Naive thymus-derived CD4-positive, alpha-beta T cell (primary cell): ENCODE results near the gene SOWAHB. TPM values are rescaled to one million over a fixed set of nuclear protein-coding genes. Genes with fewer than 3 reads are reported as not detected.

ENCODE experiments used
- ATAC-seq: fragments of 150-1000 bp; cut with Tn5 transposase; 2 replicates; pipeline ENCODE4 v1.10.0; 2021; ENCODE audit warnings: mild to moderate bottlenecking, moderate library complexity
- CTCF ChIA-PET: fragments of 350-600 bp; sonication (Branson Sonifier 250); formaldehyde crosslinking; loops from one replicate; lab custom pipeline; 2021; ENCODE audit warnings: antibody characterized with exemption; lab: Charles Lee
- POLR2A ChIA-PET: fragments of 350-600 bp; sonication (Branson Sonifier 250); formaldehyde crosslinking; loops from one replicate; lab custom pipeline; 2021; ENCODE audit warnings: antibody characterized with exemption, inconsistent platforms; lab: Charles Lee
- DNase-seq, 9 donors: peaks; one replicate each; pipeline versions ENCODE4 v3.0.0 to v3.0.0-alpha.2; 2020 to 2022; ENCODE audit warnings: mixed read lengths in 1 of 9
- H3K27ac ChIP-seq: one replicate; pipeline ENCODE4 v1.7.0; 2013; ENCODE audit warnings: mild to moderate bottlenecking, low read depth, low read length, moderate library complexity
- H3K27me3 ChIP-seq, 2 donors: one replicate each; pipeline ENCODE4 v1.7.0; 2013; ENCODE audit warnings: low read length in 2 of 2, mild to moderate bottlenecking in 2 of 2, moderate library complexity in 2 of 2; ENCODE audit not compliant: control insufficient read depth in 2 of 2, insufficient read depth in 2 of 2
- H3K36me3 ChIP-seq, 3 experiments: 1 replicate in 2 of 3; 2 replicates in 1 of 3; pipeline ENCODE4 v1.7.0; 2013; ENCODE audit warnings: low read length in 3 of 3, mild to moderate bottlenecking in 3 of 3, moderate library complexity in 1 of 3; ENCODE audit not compliant: insufficient read depth in 3 of 3, control insufficient read depth in 2 of 3
- H3K4me1 ChIP-seq, 2 donors: one replicate each; pipeline ENCODE4 v1.7.0; 2013; ENCODE audit warnings: low read length in 2 of 2, mild to moderate bottlenecking in 2 of 2, moderate library complexity in 1 of 2; ENCODE audit not compliant: control insufficient read depth in 2 of 2, insufficient read depth in 2 of 2
- H3K4me3 ChIP-seq: 2 replicates; pipeline ENCODE4 v1.7.0; 2013; ENCODE audit warnings: mild to moderate bottlenecking, low read length
- H3K9me3 ChIP-seq, 3 experiments: 1 replicate in 2 of 3; 2 replicates in 1 of 3; pipeline ENCODE4 v1.7.0; 2013; ENCODE audit warnings: low read length in 3 of 3; ENCODE audit not compliant: control insufficient read depth in 2 of 3
- H3K27ac Mint-ChIP-seq, 9 donors: one replicate each; pipeline ENCODE4 v1.8.0; 2020 to 2022; ENCODE audit warnings: mixed read lengths in 9 of 9, mild to moderate bottlenecking in 8 of 9, moderate library complexity in 5 of 9, inconsistent platforms in 2 of 9
- H3K27me3 Mint-ChIP-seq, 5 donors: one replicate each; pipeline ENCODE4 v1.8.0; 2021 to 2022; ENCODE audit warnings: mixed read lengths in 5 of 5, mild to moderate bottlenecking in 1 of 5
- H3K36me3 Mint-ChIP-seq, 5 donors: one replicate each; pipeline ENCODE4 v1.8.0; 2020 to 2022; ENCODE audit warnings: mixed read lengths in 5 of 5, mild to moderate bottlenecking in 3 of 5, inconsistent platforms in 1 of 5
- H3K4me1 Mint-ChIP-seq, 7 donors: one replicate each; pipeline ENCODE4 v1.8.0; 2020 to 2022; ENCODE audit warnings: mixed read lengths in 7 of 7, mild to moderate bottlenecking in 3 of 7, inconsistent platforms in 1 of 7
- H3K4me3 Mint-ChIP-seq, 10 donors: one replicate each; pipeline ENCODE4 v1.8.0; 2020 to 2022; ENCODE audit warnings: mild to moderate bottlenecking in 10 of 10, mixed read lengths in 10 of 10, moderate library complexity in 6 of 10, inconsistent platforms in 2 of 10
- H3K9me3 Mint-ChIP-seq, 11 donors: one replicate each; pipeline ENCODE4 v1.8.0; 2020 to 2022; ENCODE audit warnings: mixed read lengths in 11 of 11, mild to moderate bottlenecking in 4 of 11, inconsistent platforms in 1 of 11, moderate library complexity in 1 of 11
- intact Hi-C, 2 donors: fragments of 100-400 bp; cut with micrococcal nuclease; formaldehyde crosslinking; loops; one replicate each; pipeline ENCODE4 v1.15.1; 2023
- polyA plus RNA-seq, 2 donors: library from polyadenylated mRNA; unstranded; fragments of 300-500 nt; fragmentation: Illumina TruSeq; gene quantifications; one replicate each; pipeline ENCODE4 v1.2.3, GENCODE V29; 2021
- total RNA-seq, 6 experiments: library from RNA in 5 of 6; stranded (reverse) in 5 of 6; gene quantifications; 1 replicate in 5 of 6; 2 replicates in 1 of 6; pipeline ENCODE4 v1.2.3 and lab custom pipeline; 2021 to 2026

Gene SOWAHB
- total and polyA plus RNA-seq, 7 experiments from 2014 or later = 0.05 TPM; not detected in 6

- Histone ChIP-seq H3K27me3 (no peaks in the 10 kb centered on the region), H3K27ac (no peak overlapping the region), H3K4me3 (no peak overlapping the region), H3K36me3 (no peaks in the 10 kb centered on the region), H3K4me1 (no peaks in the 10 kb centered on the region), H3K9me3 (no peaks in the 10 kb centered on the region)
- DNase-seq (no peak), ATAC-seq (no peak)
- ChIA-PET POLR2A (no interaction called here), CTCF (no interaction called here)
- Mint-ChIP-seq H3K27me3 (peaks cover 0 to 7% (median 0%) of the 10 kb centered on the region in 5 donors), H3K9me3 (peaks cover 0 to 6% (median 0%) of the 10 kb centered on the region in 11 donors), H3K4me3 (no peak overlapping the region), H3K36me3 (peaks cover 0 to 3% (median 0%) of the 10 kb centered on the region in 5 donors), H3K4me1 (peaks cover 0 to 4% (median 0%) of the 10 kb centered on the region in 7 donors), H3K27ac (no peak overlapping the region)
- intact Hi-C loops = no loop called here
Observed at GRCh38 chr4:76867377-76867776, 30.6 kb downstream of the SOWAHB start.

- POLR2A ChIA-PET = no interaction called here
- H3K27me3 ChIP-seq = no peaks in the 10 kb centered on the region
- H3K27ac Mint-ChIP-seq = no peak overlapping the region
Observed at GRCh38 chr4:76866641-76867040, 31.3 kb downstream of the SOWAHB start.

GRCh38 chr4:76858319-76858718 is 39.6 kb downstream of the SOWAHB start:
- H3K9me3 Mint-ChIP-seq = peaks cover 0 to 3% (median 0%) of the 10 kb centered on the region in 11 donors
- intact Hi-C loops = no loop called here
- H3K9me3 ChIP-seq = no peaks in the 10 kb centered on the region
- peaks cover 0 to 12% (median 8%) of the 10 kb centered on the region in 5 donors for H3K27me3 Mint-ChIP-seq
- no peak for DNase-seq
- no peak overlapping the region for H3K27ac ChIP-seq
- H3K4me1 Mint-ChIP-seq = no peaks in the 10 kb centered on the region
- no peaks in the 10 kb centered on the region for H3K4me1 ChIP-seq
- CTCF ChIA-PET = no interaction called here
- H3K27ac Mint-ChIP-seq = no peak overlapping the region
- no peak overlapping the region for H3K4me3 Mint-ChIP-seq
- no peaks in the 10 kb centered on the region for H3K27me3 ChIP-seq
- H3K4me3 ChIP-seq = no peak overlapping the region
- no peaks in the 10 kb centered on the region for H3K36me3 ChIP-seq
- no peak for ATAC-seq
- no peaks in the 10 kb centered on the region for H3K36me3 Mint-ChIP-seq
- POLR2A ChIA-PET = no interaction called here

More at GRCh38 chr4:76866641-76867040, 31.3 kb downstream of the SOWAHB start:
- Histone ChIP-seq H3K36me3 (no peaks in the 10 kb centered on the region), H3K9me3 (no peaks in the 10 kb centered on the region), H3K27ac (no peak overlapping the region), H3K4me1 (no peaks in the 10 kb centered on the region), H3K4me3 (no peak overlapping the region)
- no peak overlapping the region for H3K4me3 Mint-ChIP-seq
- peaks cover 0 to 6% (median 0%) of the 10 kb centered on the region in 11 donors for H3K9me3 Mint-ChIP-seq
- H3K27me3 Mint-ChIP-seq = peaks cover 0 to 7% (median 0%) of the 10 kb centered on the region in 5 donors
- ATAC-seq (no peak), DNase-seq (no peak)
- peaks cover 0 to 4% (median 0%) of the 10 kb centered on the region in 7 donors for H3K4me1 Mint-ChIP-seq
- H3K36me3 Mint-ChIP-seq = peaks cover 0 to 3% (median 0%) of the 10 kb centered on the region in 5 donors
- CTCF ChIA-PET = no interaction called here
- intact Hi-C loops = no loop called here

GRCh38 chr4:76857074-76857409 is 40.9 kb downstream of the SOWAHB start:
- peaks cover 0 to 3% (median 0%) of the 10 kb centered on the region in 11 donors for H3K9me3 Mint-ChIP-seq
- peaks cover 0 to 15% (median 10%) of the 10 kb centered on the region in 5 donors for H3K27me3 Mint-ChIP-seq
- intact Hi-C loops = no loop called here
- no peak for DNase-seq
- ChIA-PET POLR2A (no interaction called here), CTCF (no interaction called here)
- Histone ChIP-seq H3K36me3 (no peaks in the 10 kb centered on the region), H3K27me3 (no peaks in the 10 kb centered on the region), H3K4me3 (no peak overlapping the region), H3K27ac (no peak overlapping the region), H3K9me3 (no peaks in the 10 kb centered on the region), H3K4me1 (no peaks in the 10 kb centered on the region)
- H3K27ac Mint-ChIP-seq = peak overlapping the region in 1 of 9 donors; percentile 39
- H3K4me3 Mint-ChIP-seq = no peak overlapping the region
- no peaks in the 10 kb centered on the region for H3K36me3 Mint-ChIP-seq
- peaks cover 0 to 3% (median 0%) of the 10 kb centered on the region in 7 donors for H3K4me1 Mint-ChIP-seq
- no peak for ATAC-seq

- Histone ChIP-seq H3K27ac (no peak overlapping the region), H3K4me1 (no peaks in the 10 kb centered on the region), H3K4me3 (no peak overlapping the region), H3K36me3 (no peaks in the 10 kb centered on the region), H3K9me3 (no peaks in the 10 kb centered on the region), H3K27me3 (no peaks in the 10 kb centered on the region)
- Mint-ChIP-seq H3K4me1 (peaks cover 0 to 3% (median 0%) of the 10 kb centered on the region in 7 donors), H3K36me3 (no peaks in the 10 kb centered on the region), H3K9me3 (peaks cover 0 to 3% (median 0%) of the 10 kb centered on the region in 11 donors), H3K27ac (no peak overlapping the region), H3K27me3 (peaks cover 0 to 17% (median 8%) of the 10 kb centered on the region in 5 donors), H3K4me3 (no peak overlapping the region)
- intact Hi-C loops = no loop called here
- CTCF ChIA-PET = interaction anchor here (0.9 kb wide), 1 partner anchor 36 kb away, joined by 3 read pairs; no protein-coding TSS in a partner anchor
- DNase-seq (no peak), ATAC-seq (no peak)
- POLR2A ChIA-PET = no interaction called here
Observed at GRCh38 chr4:76856243-76857073, 41.5 kb downstream of the SOWAHB start.

GRCh38 chr4:76854858-76855257 is 43.1 kb downstream of the SOWAHB start:
- H3K27me3 Mint-ChIP-seq = peaks cover 0 to 18% (median 6%) of the 10 kb centered on the region in 5 donors
- peaks cover 0 to 3% (median 0%) of the 10 kb centered on the region in 11 donors for H3K9me3 Mint-ChIP-seq
- no peak overlapping the region for H3K27ac Mint-ChIP-seq
- no peaks in the 10 kb centered on the region for H3K9me3 ChIP-seq
- H3K27ac ChIP-seq = no peak overlapping the region
- H3K4me1 Mint-ChIP-seq = peaks cover 0 to 3% (median 0%) of the 10 kb centered on the region in 7 donors
- H3K36me3 Mint-ChIP-seq = no peaks in the 10 kb centered on the region
- ATAC-seq (no peak), DNase-seq (no peak)
- no peak overlapping the region for H3K4me3 ChIP-seq
- ChIA-PET POLR2A (no interaction called here), CTCF (interaction anchor here (0.6 kb wide), 1 partner anchor 11 kb away, joined by 3 read pairs; no protein-coding TSS in a partner anchor)
- intact Hi-C loops = no loop called here
- H3K4me3 Mint-ChIP-seq = no peak overlapping the region
- no peaks in the 10 kb centered on the region for H3K27me3 ChIP-seq
- H3K36me3 ChIP-seq = no peaks in the 10 kb centered on the region
- no peaks in the 10 kb centered on the region for H3K4me1 ChIP-seq
